ENCODE results near the gene LHFPL2. TPM values are rescaled to one million over a fixed set of nuclear protein-coding genes. Genes with fewer than 3 reads are reported as not detected.

The LHFPL2 gene
- total and polyA plus RNA-seq, 2 experiments from 2014 or later: 10.6 to 50.8 TPM

DNA sequence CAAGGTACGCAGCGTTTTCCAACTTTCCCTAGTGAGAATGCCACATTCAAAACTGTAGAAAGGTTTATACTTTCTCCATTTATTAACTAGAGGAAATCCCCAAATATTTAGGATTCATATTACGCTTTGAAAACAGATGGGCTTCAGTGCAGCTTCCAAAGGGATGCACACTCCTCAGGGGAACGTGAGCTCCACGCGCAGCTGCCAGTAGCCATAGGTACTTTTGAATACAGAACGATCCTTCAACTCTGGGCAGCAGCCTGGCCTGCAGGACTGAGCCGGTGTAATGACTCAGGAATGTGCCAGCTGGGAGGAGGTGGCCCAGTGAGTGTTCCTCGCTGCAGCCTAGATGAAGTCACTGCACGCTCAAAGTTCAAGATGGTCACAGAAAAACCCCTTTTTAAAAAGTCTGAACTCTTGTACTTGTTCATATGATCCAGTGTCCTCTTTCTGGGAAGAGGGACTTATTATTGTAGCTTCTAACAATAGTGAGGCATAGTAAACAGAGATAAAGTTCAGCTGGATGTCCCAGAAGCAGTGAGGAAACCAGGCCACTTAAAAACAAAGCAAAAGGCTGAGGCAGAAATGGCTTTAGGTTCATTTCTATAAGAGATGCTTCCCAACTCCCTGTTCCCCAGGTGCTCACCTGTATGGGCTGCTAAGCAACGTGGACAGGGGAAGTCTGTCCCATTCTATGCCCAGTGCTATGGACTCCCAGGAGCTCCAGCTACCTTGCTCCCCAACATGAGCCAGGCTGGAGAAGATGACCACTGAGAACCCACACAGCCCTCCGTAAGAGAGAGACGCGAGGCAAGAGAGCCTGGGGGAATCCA, 130.0 kb downstream of the LHFPL2 start:
- no peaks in the 10 kb centered on the region for H3F3A ChIP-seq (replicated peaks; ENCODE audit: low read depth)
- H3K27ac Mint-ChIP-seq: no peak overlapping the region; the same call in 1 of the 2 replicates
- no peaks in the 10 kb centered on the region for H3K9me3 Mint-ChIP-seq
- peaks cover 9% of the 10 kb centered on the region for H4K20me1 ChIP-seq (replicated peaks; ENCODE audit: insufficient read depth)
- peaks cover 34% of the 10 kb centered on the region for H3K79me2 ChIP-seq (replicated peaks; ENCODE audit: insufficient read depth)
- H3K27me3 ChIP-seq (ENCODE audit: insufficient read depth): no peaks in the 10 kb centered on the region
- H3K4me1 Mint-ChIP-seq: peaks cover 21% of the 10 kb centered on the region
- H3K27ac ChIP-seq (ENCODE audit: low read depth): no peak overlapping the region
- H3K36me3 ChIP-seq (ENCODE audit: insufficient read depth): no peaks in the 10 kb centered on the region
- H3K4me3 ChIP-seq: no peak overlapping the region
- no peaks in the 10 kb centered on the region; the same call in 1 of the 2 replicates for H3K4me1 ChIP-seq (ENCODE audit: insufficient read depth)
- DNase-seq (ENCODE audit: low spot score): peak; percentile 44
- no peaks in the 10 kb centered on the region for H3K27me3 Mint-ChIP-seq (ENCODE audit: insufficient read depth, low read depth, poor library complexity)
- no peaks in the 10 kb centered on the region for H3K9me2 ChIP-seq (ENCODE audit: insufficient read depth)
- no peak overlapping the region for H3K4me3 Mint-ChIP-seq
- H2AFZ ChIP-seq: no peak overlapping the region
- H3K36me3 Mint-ChIP-seq (ENCODE audit: low read depth): peaks cover 5% of the 10 kb centered on the region
- no peak overlapping the region for H3K4me2 ChIP-seq
- no peak for TF ChIP-seq NANOG (IDR thresholded peaks at IDR 0.05; ENCODE audit: borderline replicate concordance)
- TF ChIP-seq, protein P1, sequence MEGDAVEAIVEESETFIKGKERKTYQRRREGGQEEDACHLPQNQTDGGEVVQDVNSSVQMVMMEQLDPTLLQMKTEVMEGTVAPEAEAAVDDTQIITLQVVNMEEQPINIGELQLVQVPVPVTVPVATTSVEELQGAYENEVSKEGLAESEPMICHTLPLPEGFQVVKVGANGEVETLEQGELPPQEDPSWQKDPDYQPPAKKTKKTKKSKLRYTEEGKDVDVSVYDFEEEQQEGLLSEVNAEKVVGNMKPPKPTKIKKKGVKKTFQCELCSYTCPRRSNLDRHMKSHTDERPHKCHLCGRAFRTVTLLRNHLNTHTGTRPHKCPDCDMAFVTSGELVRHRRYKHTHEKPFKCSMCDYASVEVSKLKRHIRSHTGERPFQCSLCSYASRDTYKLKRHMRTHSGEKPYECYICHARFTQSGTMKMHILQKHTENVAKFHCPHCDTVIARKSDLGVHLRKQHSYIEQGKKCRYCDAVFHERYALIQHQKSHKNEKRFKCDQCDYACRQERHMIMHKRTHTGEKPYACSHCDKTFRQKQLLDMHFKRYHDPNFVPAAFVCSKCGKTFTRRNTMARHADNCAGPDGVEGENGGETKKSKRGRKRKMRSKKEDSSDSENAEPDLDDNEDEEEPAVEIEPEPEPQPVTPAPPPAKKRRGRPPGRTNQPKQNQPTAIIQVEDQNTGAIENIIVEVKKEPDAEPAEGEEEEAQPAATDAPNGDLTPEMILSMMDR (conservative IDR thresholded peaks at IDR 0.05; ENCODE audit: low read depth in 2 of 2): no peak
- TF ChIP-seq, protein P2, sequence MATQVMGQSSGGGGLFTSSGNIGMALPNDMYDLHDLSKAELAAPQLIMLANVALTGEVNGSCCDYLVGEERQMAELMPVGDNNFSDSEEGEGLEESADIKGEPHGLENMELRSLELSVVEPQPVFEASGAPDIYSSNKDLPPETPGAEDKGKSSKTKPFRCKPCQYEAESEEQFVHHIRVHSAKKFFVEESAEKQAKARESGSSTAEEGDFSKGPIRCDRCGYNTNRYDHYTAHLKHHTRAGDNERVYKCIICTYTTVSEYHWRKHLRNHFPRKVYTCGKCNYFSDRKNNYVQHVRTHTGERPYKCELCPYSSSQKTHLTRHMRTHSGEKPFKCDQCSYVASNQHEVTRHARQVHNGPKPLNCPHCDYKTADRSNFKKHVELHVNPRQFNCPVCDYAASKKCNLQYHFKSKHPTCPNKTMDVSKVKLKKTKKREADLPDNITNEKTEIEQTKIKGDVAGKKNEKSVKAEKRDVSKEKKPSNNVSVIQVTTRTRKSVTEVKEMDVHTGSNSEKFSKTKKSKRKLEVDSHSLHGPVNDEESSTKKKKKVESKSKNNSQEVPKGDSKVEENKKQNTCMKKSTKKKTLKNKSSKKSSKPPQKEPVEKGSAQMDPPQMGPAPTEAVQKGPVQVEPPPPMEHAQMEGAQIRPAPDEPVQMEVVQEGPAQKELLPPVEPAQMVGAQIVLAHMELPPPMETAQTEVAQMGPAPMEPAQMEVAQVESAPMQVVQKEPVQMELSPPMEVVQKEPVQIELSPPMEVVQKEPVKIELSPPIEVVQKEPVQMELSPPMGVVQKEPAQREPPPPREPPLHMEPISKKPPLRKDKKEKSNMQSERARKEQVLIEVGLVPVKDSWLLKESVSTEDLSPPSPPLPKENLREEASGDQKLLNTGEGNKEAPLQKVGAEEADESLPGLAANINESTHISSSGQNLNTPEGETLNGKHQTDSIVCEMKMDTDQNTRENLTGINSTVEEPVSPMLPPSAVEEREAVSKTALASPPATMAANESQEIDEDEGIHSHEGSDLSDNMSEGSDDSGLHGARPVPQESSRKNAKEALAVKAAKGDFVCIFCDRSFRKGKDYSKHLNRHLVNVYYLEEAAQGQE (IDR thresholded peaks at IDR 0.05; ENCODE audit: unreplicated experiment): no peak
- TF ChIP-seq ZNF331 (CRISPR knock-in tag; IDR thresholded peaks at IDR 0.05; ENCODE audit: low read depth): no peak
- TF ChIP-seq JUNB (IDR thresholded peaks at IDR 0.05; ENCODE audit: unreplicated experiment): no peak
- TF ChIP-seq POLR2AphosphoS5 (IDR thresholded peaks at IDR 0.05; ENCODE audit: low read depth): no peak
- TF ChIP-seq CREB1 (CRISPR knock-in tag; IDR thresholded peaks at IDR 0.05; ENCODE audit: low read depth): no peak
- TF ChIP-seq, protein P3, sequence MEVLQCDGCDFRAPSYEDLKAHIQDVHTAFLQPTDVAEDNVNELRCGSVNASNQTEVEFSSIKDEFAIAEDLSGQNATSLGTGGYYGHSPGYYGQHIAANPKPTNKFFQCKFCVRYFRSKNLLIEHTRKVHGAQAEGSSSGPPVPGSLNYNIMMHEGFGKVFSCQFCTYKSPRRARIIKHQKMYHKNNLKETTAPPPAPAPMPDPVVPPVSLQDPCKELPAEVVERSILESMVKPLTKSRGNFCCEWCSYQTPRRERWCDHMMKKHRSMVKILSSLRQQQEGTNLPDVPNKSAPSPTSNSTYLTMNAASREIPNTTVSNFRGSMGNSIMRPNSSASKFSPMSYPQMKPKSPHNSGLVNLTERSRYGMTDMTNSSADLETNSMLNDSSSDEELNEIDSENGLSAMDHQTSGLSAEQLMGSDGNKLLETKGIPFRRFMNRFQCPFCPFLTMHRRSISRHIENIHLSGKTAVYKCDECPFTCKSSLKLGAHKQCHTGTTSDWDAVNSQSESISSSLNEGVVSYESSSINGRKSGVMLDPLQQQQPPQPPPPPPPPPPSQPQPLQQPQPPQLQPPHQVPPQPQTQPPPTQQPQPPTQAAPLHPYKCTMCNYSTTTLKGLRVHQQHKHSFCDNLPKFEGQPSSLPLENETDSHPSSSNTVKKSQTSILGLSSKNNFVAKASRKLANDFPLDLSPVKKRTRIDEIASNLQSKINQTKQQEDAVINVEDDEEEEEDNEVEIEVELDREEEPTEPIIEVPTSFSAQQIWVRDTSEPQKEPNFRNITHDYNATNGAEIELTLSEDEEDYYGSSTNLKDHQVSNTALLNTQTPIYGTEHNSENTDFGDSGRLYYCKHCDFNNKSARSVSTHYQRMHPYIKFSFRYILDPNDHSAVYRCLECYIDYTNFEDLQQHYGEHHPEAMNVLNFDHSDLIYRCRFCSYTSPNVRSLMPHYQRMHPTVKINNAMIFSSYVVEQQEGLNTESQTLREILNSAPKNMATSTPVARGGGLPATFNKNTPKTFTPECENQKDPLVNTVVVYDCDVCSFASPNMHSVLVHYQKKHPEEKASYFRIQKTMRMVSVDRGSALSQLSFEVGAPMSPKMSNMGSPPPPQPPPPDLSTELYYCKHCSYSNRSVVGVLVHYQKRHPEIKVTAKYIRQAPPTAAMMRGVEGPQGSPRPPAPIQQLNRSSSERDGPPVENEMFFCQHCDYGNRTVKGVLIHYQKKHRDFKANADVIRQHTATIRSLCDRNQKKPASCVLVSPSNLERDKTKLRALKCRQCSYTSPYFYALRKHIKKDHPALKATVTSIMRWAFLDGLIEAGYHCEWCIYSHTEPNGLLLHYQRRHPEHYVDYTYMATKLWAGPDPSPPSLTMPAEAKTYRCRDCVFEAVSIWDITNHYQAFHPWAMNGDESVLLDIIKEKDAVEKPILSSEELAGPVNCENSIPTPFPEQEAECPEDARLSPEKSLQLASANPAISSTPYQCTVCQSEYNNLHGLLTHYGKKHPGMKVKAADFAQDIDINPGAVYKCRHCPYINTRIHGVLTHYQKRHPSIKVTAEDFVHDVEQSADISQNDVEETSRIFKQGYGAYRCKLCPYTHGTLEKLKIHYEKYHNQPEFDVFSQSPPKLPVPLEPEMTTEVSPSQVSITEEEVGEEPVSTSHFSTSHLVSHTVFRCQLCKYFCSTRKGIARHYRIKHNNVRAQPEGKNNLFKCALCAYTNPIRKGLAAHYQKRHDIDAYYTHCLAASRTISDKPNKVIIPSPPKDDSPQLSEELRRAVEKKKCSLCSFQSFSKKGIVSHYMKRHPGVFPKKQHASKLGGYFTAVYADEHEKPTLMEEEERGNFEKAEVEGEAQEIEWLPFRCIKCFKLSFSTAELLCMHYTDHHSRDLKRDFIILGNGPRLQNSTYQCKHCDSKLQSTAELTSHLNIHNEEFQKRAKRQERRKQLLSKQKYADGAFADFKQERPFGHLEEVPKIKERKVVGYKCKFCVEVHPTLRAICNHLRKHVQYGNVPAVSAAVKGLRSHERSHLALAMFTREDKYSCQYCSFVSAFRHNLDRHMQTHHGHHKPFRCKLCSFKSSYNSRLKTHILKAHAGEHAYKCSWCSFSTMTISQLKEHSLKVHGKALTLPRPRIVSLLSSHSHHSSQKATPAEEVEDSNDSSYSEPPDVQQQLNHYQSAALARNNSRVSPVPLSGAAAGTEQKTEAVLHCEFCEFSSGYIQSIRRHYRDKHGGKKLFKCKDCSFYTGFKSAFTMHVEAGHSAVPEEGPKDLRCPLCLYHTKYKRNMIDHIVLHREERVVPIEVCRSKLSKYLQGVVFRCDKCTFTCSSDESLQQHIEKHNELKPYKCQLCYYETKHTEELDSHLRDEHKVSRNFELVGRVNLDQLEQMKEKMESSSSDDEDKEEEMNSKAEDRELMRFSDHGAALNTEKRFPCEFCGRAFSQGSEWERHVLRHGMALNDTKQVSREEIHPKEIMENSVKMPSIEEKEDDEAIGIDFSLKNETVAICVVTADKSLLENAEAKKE (CRISPR knock-in tag; IDR thresholded peaks at IDR 0.05): no peak
- no peak for TF ChIP-seq ZNF114 (CRISPR knock-in tag; IDR thresholded peaks at IDR 0.05)
- TF ChIP-seq STAT1 (IDR thresholded peaks at IDR 0.05; ENCODE audit: unreplicated experiment): no peak
- TF ChIP-seq EZH2 (IDR thresholded peaks at IDR 0.05; ENCODE audit: low read depth, unreplicated experiment): no peak
- TF ChIP-seq EZH2phosphoT487 (IDR thresholded peaks at IDR 0.05; ENCODE audit: unreplicated experiment): no peak
- peak; percentile 77 for ATAC-seq
